Mucosa of stomach (tissue), 1 donor: ENCODE results near the gene BABAM1.
A peak's percentile ranks its signal among the peaks of the same experiment; 100 is the strongest.
"Not testable (repeated sequence)": the region's sequence is repeated elsewhere in the genome, so short reads cannot be mapped to it uniquely, and the experiment has no call there.

ENCODE experiments used
- H3K27me3 ChIP-seq: one replicate; pipeline ENCODE4 v1.7.0; 2013; ENCODE audit warnings: mild to moderate bottlenecking, low read length; ENCODE audit not compliant: control insufficient read depth, insufficient read depth
- H3K36me3 ChIP-seq: one replicate; pipeline ENCODE4 v1.7.0; 2013; ENCODE audit warnings: low read length; ENCODE audit not compliant: control insufficient read depth, insufficient read depth
- H3K4me1 ChIP-seq: one replicate; pipeline ENCODE4 v1.7.0; 2013; ENCODE audit warnings: mild to moderate bottlenecking, low read length; ENCODE audit not compliant: control insufficient read depth, insufficient read depth
- H3K4me3 ChIP-seq: one replicate; pipeline ENCODE4 v1.7.0; 2013; ENCODE audit warnings: low read length
- H3K9ac ChIP-seq: one replicate; pipeline ENCODE4 v1.7.0; 2013; ENCODE audit warnings: mild to moderate bottlenecking, low read length, moderate library complexity
- H3K9me3 ChIP-seq: one replicate; pipeline ENCODE4 v1.7.0; 2013; ENCODE audit warnings: mild to moderate bottlenecking, low read length, moderate library complexity; ENCODE audit not compliant: control insufficient read depth
- donor health status: Pancreatic carcinoma.

BABAM1 gene

GRCh38 chr19:17263712-17264640 lies 3.3 kb upstream of the BABAM1 start:
- no peaks in the 10 kb centered on the region for H3K36me3 ChIP-seq
- no peaks in the 10 kb centered on the region for H3K4me1 ChIP-seq
- H3K9ac ChIP-seq, result no peak overlapping the region
- no peak overlapping the region for H3K4me3 ChIP-seq
- H3K27me3 ChIP-seq, result no peaks in the 10 kb centered on the region
- no peaks in the 10 kb centered on the region for H3K9me3 ChIP-seq

GRCh38 chr19:17264641-17264979 lies 2.6 kb upstream of the BABAM1 start, which contains the start of gene USHBP1:
USHBP1 (minus strand) TSS chr19:17264745; CDS start chr19:17264299, 446 bp downstream.
- Histone ChIP-seq H3K36me3 (no peaks in the 10 kb centered on the region), H3K4me1 (no peaks in the 10 kb centered on the region), H3K4me3 (no peak within 1 kb of the TSS), H3K9ac (no peak within 1 kb of the TSS), H3K27me3 (no peaks in the 10 kb centered on the region), H3K9me3 (no peaks in the 10 kb centered on the region)

GRCh38 chr19:17266026-17266425 lies 1.2 kb upstream of the BABAM1 start:
- Histone ChIP-seq H3K9ac (no peak overlapping the region), H3K4me1 (no peaks in the 10 kb centered on the region), H3K27me3 (no peaks in the 10 kb centered on the region), H3K36me3 (no peaks in the 10 kb centered on the region), H3K4me3 (no peak overlapping the region), H3K9me3 (no peaks in the 10 kb centered on the region)

- Histone ChIP-seq H3K36me3 (peaks cover 4% of the 10 kb centered on the region), H3K9me3 (no peaks in the 10 kb centered on the region), H3K4me3 (no peak overlapping the region), H3K4me1 (no peaks in the 10 kb centered on the region), H3K27me3 (no peaks in the 10 kb centered on the region), H3K9ac (no peak overlapping the region)
Measured at GRCh38 chr19:17266589-17266974, 661 bp upstream of the BABAM1 start.

- H3K27me3 ChIP-seq, result no peaks in the 10 kb centered on the region
- no peaks in the 10 kb centered on the region for H3K9me3 ChIP-seq
- H3K4me1 ChIP-seq, result no peaks in the 10 kb centered on the region
- no peak overlapping the region for H3K9ac ChIP-seq
- no peak overlapping the region for H3K4me3 ChIP-seq
- peaks cover 5% of the 10 kb centered on the region for H3K36me3 ChIP-seq
Measured at GRCh38 chr19:17268754-17269153, 1.5 kb downstream of the BABAM1 start.

GRCh38 chr19:17274892-17275291 lies 7.6 kb downstream of the BABAM1 start:
- not testable (repeated sequence) for H3K4me1 ChIP-seq, H3K27me3 ChIP-seq, H3K9ac ChIP-seq, H3K9me3 ChIP-seq, H3K4me3 ChIP-seq
- H3K36me3 ChIP-seq, result peaks cover 23% of the 10 kb centered on the region

- Histone ChIP-seq H3K27me3 (no peaks in the 10 kb centered on the region), H3K9ac (no peak overlapping the region), H3K4me1 (no peaks in the 10 kb centered on the region), H3K4me3 (no peak overlapping the region), H3K36me3 (peaks cover 23% of the 10 kb centered on the region), H3K9me3 (no peaks in the 10 kb centered on the region)
Measured at GRCh38 chr19:17275441-17276175, 8.4 kb downstream of the BABAM1 start.

GRCh38 chr19:17279436-17279835 lies 12.2 kb downstream of the BABAM1 start:
- peaks cover 11% of the 10 kb centered on the region for H3K36me3 ChIP-seq
- H3K4me1 ChIP-seq, result peaks cover 14% of the 10 kb centered on the region
- H3K9ac ChIP-seq, result no peak overlapping the region
- no peak overlapping the region for H3K4me3 ChIP-seq
- no peaks in the 10 kb centered on the region for H3K9me3 ChIP-seq
- peaks cover 14% of the 10 kb centered on the region for H3K27me3 ChIP-seq

- H3K4me3 ChIP-seq, result no peak within 1 kb of the TSS
- peak within 1 kb of the TSS; percentile 50 for H3K9ac ChIP-seq
Measured at GRCh38 chr19:17281391-17282304, 14.4 kb downstream of the BABAM1 start, which contains the start of gene ANKLE1. ANKLE1 (plus strand) TSS chr19:17281901; CDS start chr19:17281921, 20 bp downstream.

GRCh38 chr19:17282488-17283125 lies 15.4 kb downstream of the BABAM1 start:
- Histone ChIP-seq H3K4me1 (peaks cover 14% of the 10 kb centered on the region), H3K9me3 (no peaks in the 10 kb centered on the region), H3K36me3 (no peaks in the 10 kb centered on the region), H3K9ac (peak overlapping the region; percentile 50), H3K4me3 (no peak overlapping the region), H3K27me3 (peaks cover 14% of the 10 kb centered on the region)

More at GRCh38 chr19:17281391-17282304, 14.4 kb downstream of the BABAM1 start, which contains the start of gene ANKLE1:
- peaks cover 14% of the 10 kb centered on the region for H3K27me3 ChIP-seq
- H3K4me1 ChIP-seq, result peaks cover 14% of the 10 kb centered on the region
- H3K9me3 ChIP-seq, result no peaks in the 10 kb centered on the region
- H3K36me3 ChIP-seq, result peaks cover 5% of the 10 kb centered on the region

- Histone ChIP-seq H3K4me1 (peaks cover 14% of the 10 kb centered on the region), H3K9me3 (no peaks in the 10 kb centered on the region), H3K4me3 (no peak overlapping the region), H3K36me3 (no peaks in the 10 kb centered on the region), H3K27me3 (peaks cover 16% of the 10 kb centered on the region), H3K9ac (no peak overlapping the region)
Measured at GRCh38 chr19:17283504-17283996, 16.3 kb downstream of the BABAM1 start.
